ENCODE data around the gene MRPL24. TPM values are rescaled to one million over a fixed set of nuclear protein-coding genes. Genes with fewer than 3 reads are reported as not detected.

Gene MRPL24
- total and polyA plus RNA-seq, 2 of the 4 experiments (the other 2 are of a cell fraction): 68.8 to 99.5 TPM

GRCh38 chr1:156772222-156772621 is 31.3 kb upstream of the MRPL24 start:
- Histone ChIP-seq H2BK5ac (ENCODE audit: low read depth, low read length, poor library complexity, severe bottlenecking) (no peak overlapping the region), H2BK120ac (ENCODE audit: low read depth, low read length) (no peak overlapping the region), H3K56ac (ENCODE audit: extremely low read depth, insufficient read depth, low read length) (no peak overlapping the region), H3K4me2 (ENCODE audit: low read depth, low read length) (no peak overlapping the region), H2BK15ac (ENCODE audit: low read depth, low read length) (no peak overlapping the region), H3K9me1 (ENCODE audit: insufficient read depth, low read length) (peaks cover 13% of the 10 kb centered on the region), H3K27me3 (ENCODE audit: control insufficient read depth, insufficient read depth, low read length) (no peaks in the 10 kb centered on the region), H2BK20ac (ENCODE audit: low read depth, low read length) (no peak overlapping the region), H4K91ac (ENCODE audit: insufficient read depth, low read depth, low read length) (no peak overlapping the region), H2AFZ (replicated peaks; ENCODE audit: low read length, poor library complexity) (no peak overlapping the region), H4K20me1 (ENCODE audit: insufficient read depth, low read length) (peaks cover 72% of the 10 kb centered on the region), H3K79me1 (ENCODE audit: low read depth in 1 of 2, low read length in 2 of 2) (peaks cover 12 to 73% of the 10 kb centered on the region in 2 experiments), H3K9ac (ENCODE audit: low read depth, low read length) (no peak overlapping the region), H4K5ac (ENCODE audit: low read depth, low read length) (no peak overlapping the region), H3K18ac (ENCODE audit: low read depth, low read length) (no peak overlapping the region), H3K9me3 (ENCODE audit: control insufficient read depth, insufficient read depth, low read length) (no peaks in the 10 kb centered on the region), H4K8ac (ENCODE audit: low read depth in 2 of 2, low read length in 2 of 2) (no peak overlapping the region), H3K4ac (ENCODE audit: low read depth, low read length) (no peak overlapping the region), H3K36me3 (ENCODE audit: control insufficient read depth, insufficient read depth, low read length) (peaks cover 2% of the 10 kb centered on the region; the same call in 1 of the 2 replicates), H3K4me1 (ENCODE audit: control insufficient read depth, insufficient read depth, low read length) (peaks cover 3% of the 10 kb centered on the region), H3K14ac (replicated peaks; ENCODE audit: low read depth, low read length) (no peak overlapping the region), H2AK5ac (ENCODE audit: low read depth, low read length) (no peak overlapping the region), H3K23ac (ENCODE audit: low read depth, low read length) (no peak overlapping the region), H2AK9ac (replicated peaks; ENCODE audit: low read depth, low read length, poor library complexity) (no peak overlapping the region), H3K27ac (ENCODE audit: insufficient read depth, low read length) (no peak overlapping the region), H3K4me3 (ENCODE audit: insufficient read depth, low read depth, low read length) (no peak overlapping the region)
- DNase-seq (no peak), ATAC-seq (ENCODE audit: low read depth) (no peak)
- BruUV-seq (replicated peaks): no TSS peak
- intact Hi-C loops (cut with micrococcal nuclease): no loop called here
- dilution Hi-C loops (cut with HindIII; ENCODE audit: low sequenced_read_pairs, unreplicated experiment): no loop called here
- ChIA-PET CTCF (interaction anchor here (0.7 to 2.1 kb wide), 2 partner anchors 9 to 86 kb away, joined by 3 to 6 read pairs; no protein-coding TSS in a partner anchor), POLR2A (ENCODE audit: unreplicated experiment) (no interaction called here)
- no CpG with 5 or more reads among the region's 3 CpGs for WGBS, 2 experiments (ENCODE audit: extremely low coverage in 2 of 2, insufficient read length in 1 of 2)
- TF ChIP-seq CEBPB (IDR thresholded peaks at IDR 0.05; ENCODE audit: low read depth, low read length) (no peak), POLR2A (IDR thresholded peaks at IDR 0.05; ENCODE audit: low read depth, low read length) (no peak), NFE2L2 (IDR thresholded peaks at IDR 0.05; ENCODE audit: low read depth, low read length) (no peak), FOS (IDR thresholded peaks at IDR 0.05; ENCODE audit: low read depth, low read length) (no peak), CHD1 (IDR thresholded peaks at IDR 0.05; ENCODE audit: low read depth, low read length) (no peak), RCOR1 (IDR thresholded peaks at IDR 0.05; ENCODE audit: insufficient replicate concordance, low read length) (no peak), MAZ (IDR thresholded peaks at IDR 0.05; ENCODE audit: borderline replicate concordance, low read depth, low read length) (no peak), MXI1 (IDR thresholded peaks at IDR 0.05; ENCODE audit: borderline replicate concordance, low read depth, low read length) (no peak), BHLHE40 (IDR thresholded peaks at IDR 0.05; ENCODE audit: low read depth, low read length) (no peak), USF2 (IDR thresholded peaks at IDR 0.05; ENCODE audit: low read depth, low read length) (no peak), RAD21 (IDR thresholded peaks at IDR 0.05; ENCODE audit: low read length) (no peak), SMC3 (IDR thresholded peaks at IDR 0.05; ENCODE audit: low read depth, low read length) (no peak), MAFK (IDR thresholded peaks at IDR 0.05; ENCODE audit: low read depth, low read length) (no peak), RFX5 (IDR thresholded peaks at IDR 0.05; ENCODE audit: low read depth, low read length) (no peak), ELK1 (IDR thresholded peaks at IDR 0.05; ENCODE audit: borderline replicate concordance, low read depth, low read length) (no peak)
- in situ Hi-C loops (cut with MboI; ENCODE audit: low sequenced_read_pairs): no loop called here

Measured in IMR-90 (cell line).